A549 (cell line): ENCODE data around the gene C3orf22.

Source experiments
- BHLHE40 ChIP-seq: IDR thresholded peaks from 2 replicates; pipeline ENCODE4 v1.6.1; 2012; ENCODE audit warnings: low read depth, low read length, inconsistent platforms
- CEBPB ChIP-seq, 2 experiments: fragments of >200 bp in 1 of 2; sonication (Bioruptor Twin) in 1 of 2; formaldehyde crosslinking in 1 of 2; IDR thresholded peaks; 2 replicates each; pipeline ENCODE4 v1.6.1; 2012 to 2016
- CTCF ChIP-seq: fragments of >200 bp; sonication (Bioruptor Twin); formaldehyde crosslinking; IDR thresholded peaks from 3 replicates; pipeline ENCODE4 v1.5.1; 2016
- ESRRA ChIP-seq: fragments of 150-350 bp; IDR thresholded peaks from 2 replicates; pipeline ENCODE4 v1.6.1; 2014; ENCODE audit warnings: mild to moderate bottlenecking, low read length, borderline replicate concordance
- KDM1A ChIP-seq: fragments of 200-600 bp; sonication (generic); IDR thresholded peaks from 2 replicates; pipeline ENCODE4 v1.6.1; 2016; ENCODE audit warnings: low read depth, mild to moderate bottlenecking
- POLR2A ChIP-seq: IDR thresholded peaks from 2 replicates; pipeline ENCODE4 v1.6.1; 2012; ENCODE audit warnings: mild to moderate bottlenecking, low read length

- TF ChIP-seq ESRRA (no peak), KDM1A (no peak), BHLHE40 (no peak), CTCF (no peak), POLR2A (no peak), CEBPB (IDR thresholded peaks at IDR 0.05) (no peak)
Observed at GRCh38 chr3:126571078-126571477, 12.3 kb upstream of the C3orf22 start.
